K562 (cell line): Measurements from ENCODE around the gene MEF2D.

Experiments used
- BACH1 ChIP-seq: fragments of 200-800 bp; sonication (Bioruptor generic); IDR thresholded peaks from 2 replicates; pipeline ENCODE4 v1.6.1; 2016; ENCODE audit warnings: missing genetic modification characterization, missing compliant biosample characterization
- CTCF ChIP-seq, 3 experiments: IDR thresholded peaks in 2 of 3; conservative IDR thresholded peaks in 1 of 3; 2 replicates each; pipeline ENCODE4 v1.5.1; 2011 to 2012; ENCODE audit warnings: low read length in 3 of 3, mild to moderate bottlenecking in 3 of 3, control low read depth in 2 of 3, improper control_type of control experiment in 1 of 3, inconsistent platforms in 1 of 3, low read depth in 1 of 3, mixed read lengths in 1 of 3, moderate library complexity in 1 of 3; ENCODE audit not compliant: insufficient read depth in 2 of 3
- CTCFL ChIP-seq: IDR thresholded peaks from 2 replicates; pipeline ENCODE4 v1.6.1; 2011; ENCODE audit warnings: borderline replicate concordance, low read depth, mild to moderate bottlenecking, moderate library complexity, low read length; ENCODE audit not compliant: insufficient read depth, poor library complexity, severe bottlenecking
- EP300 ChIP-seq: IDR thresholded peaks from 2 replicates; pipeline ENCODE4 v1.6.1; 2012; ENCODE audit warnings: low read length, improper control_type of control experiment
- FOXK1 ChIP-seq: sonication (generic); formaldehyde crosslinking; IDR thresholded peaks from 2 replicates; pipeline ENCODE4 v1.8.0; 2022; ENCODE audit warnings: missing genetic modification reagents, mild to moderate bottlenecking, borderline replicate concordance
- RAD21 ChIP-seq, 2 experiments: fragments of 250-450 bp in 1 of 2; fragments of 450-650 bp in 1 of 2; sonication (Bioruptor Pico) in 1 of 2; formaldehyde crosslinking in 1 of 2; IDR thresholded peaks in 1 of 2; conservative IDR thresholded peaks in 1 of 2; 2 replicates each; pipeline versions ENCODE4 v1.4.0 to v1.8.0; 2020 to 2022; ENCODE audit warnings: mild to moderate bottlenecking in 2 of 2, moderate library complexity in 1 of 2
- STAT6 ChIP-seq: sonication (generic); formaldehyde crosslinking; IDR thresholded peaks from 2 replicates; pipeline ENCODE4 v1.8.1; 2023; ENCODE audit warnings: mild to moderate bottlenecking, missing genetic modification reagents
- TFE3 ChIP-seq: fragments of 450-650 bp; formaldehyde crosslinking; IDR thresholded peaks from 2 replicates; pipeline ENCODE4 v1.4.0; 2020; ENCODE audit warnings: mild to moderate bottlenecking, mixed read lengths
- ZBTB43 ChIP-seq: sonication (generic); formaldehyde crosslinking; IDR thresholded peaks from 2 replicates; pipeline ENCODE4 v1.8.0; 2023; ENCODE audit warnings: mild to moderate bottlenecking, missing genetic modification reagents
- ZFP1 ChIP-seq: fragments of 450-650 bp; formaldehyde crosslinking; IDR thresholded peaks from 2 replicates; pipeline ENCODE4 v1.4.0; 2020; ENCODE audit warnings: mild to moderate bottlenecking, mixed read lengths

- TF ChIP-seq CTCFL (no peak), ZBTB43 (CRISPR knock-in tag) (no peak), FOXK1 (CRISPR knock-in tag) (no peak), TFE3 (CRISPR knock-in tag) (no peak), ZFP1 (no peak), CTCF (IDR thresholded peaks at IDR 0.05 in 2 of 3, conservative IDR thresholded peaks at IDR 0.05 in 1 of 3; ENCODE audit: insufficient read depth in 2 of 3, low read depth in 1 of 3, low read length in 3 of 3) (no peak), RAD21 (CRISPR knock-in tag; conservative IDR thresholded peaks at IDR 0.05 in 1 of 2, IDR thresholded peaks at IDR 0.05 in 1 of 2) (no peak), EP300 (no peak), STAT6 (CRISPR knock-in tag) (no peak), BACH1 (tag) (no peak)
Observed at GRCh38 chr1:156435545-156436140, 64.9 kb downstream of the MEF2D start.
